Activated T-cell treated with anti-CD3 and anti-CD28 coated beads, Interleukin-2, amount 50 U/mL, for 24 hours (primary cell): ENCODE measurements around the gene MAN2C1.

ENCODE experiments used
- DNase-seq: peaks from one replicate; pipeline ENCODE4 v3.0.0-alpha.2; 2020
- H3K27ac Mint-ChIP-seq: 2 replicates; pipeline ENCODE4 v1.8.0; 2020; ENCODE audit warnings: mild to moderate bottlenecking, mixed read lengths
- H3K27me3 Mint-ChIP-seq: 2 replicates; pipeline ENCODE4 v1.8.0; 2020; ENCODE audit warnings: mixed read lengths
- H3K36me3 Mint-ChIP-seq: 2 replicates; pipeline ENCODE4 v1.8.0; 2020; ENCODE audit warnings: low read depth, mixed read lengths
- H3K4me1 Mint-ChIP-seq: 2 replicates; pipeline ENCODE4 v1.8.0; 2020; ENCODE audit warnings: low read depth, mixed read lengths
- H3K4me3 Mint-ChIP-seq: 2 replicates; pipeline ENCODE4 v1.8.0; 2020; ENCODE audit warnings: mild to moderate bottlenecking, moderate library complexity, mixed read lengths
- H3K9me3 Mint-ChIP-seq: 2 replicates; pipeline ENCODE4 v1.8.0; 2020; ENCODE audit warnings: mixed read lengths

The MAN2C1 gene

GRCh38 chr15:75367006-75367405 is 1.4 kb downstream of the MAN2C1 start:
- no peaks in the 10 kb centered on the region for H3K9me3 Mint-ChIP-seq
- peak overlapping the region; percentile 86 for H3K4me3 Mint-ChIP-seq
- no peaks in the 10 kb centered on the region for H3K27me3 Mint-ChIP-seq
- H3K36me3 Mint-ChIP-seq: peaks cover 91% of the 10 kb centered on the region
- H3K4me1 Mint-ChIP-seq: peaks cover 26% of the 10 kb centered on the region
- DNase-seq: no peak
- H3K27ac Mint-ChIP-seq: peak overlapping the region; percentile 97

- Mint-ChIP-seq H3K9me3 (no peaks in the 10 kb centered on the region), H3K4me3 (no peak overlapping the region), H3K27ac (no peak overlapping the region), H3K4me1 (peaks cover 25% of the 10 kb centered on the region), H3K27me3 (no peaks in the 10 kb centered on the region), H3K36me3 (peaks cover 91% of the 10 kb centered on the region)
- no peak for DNase-seq
Measured at GRCh38 chr15:75366163-75366562, 2.2 kb downstream of the MAN2C1 start.

DNA sequence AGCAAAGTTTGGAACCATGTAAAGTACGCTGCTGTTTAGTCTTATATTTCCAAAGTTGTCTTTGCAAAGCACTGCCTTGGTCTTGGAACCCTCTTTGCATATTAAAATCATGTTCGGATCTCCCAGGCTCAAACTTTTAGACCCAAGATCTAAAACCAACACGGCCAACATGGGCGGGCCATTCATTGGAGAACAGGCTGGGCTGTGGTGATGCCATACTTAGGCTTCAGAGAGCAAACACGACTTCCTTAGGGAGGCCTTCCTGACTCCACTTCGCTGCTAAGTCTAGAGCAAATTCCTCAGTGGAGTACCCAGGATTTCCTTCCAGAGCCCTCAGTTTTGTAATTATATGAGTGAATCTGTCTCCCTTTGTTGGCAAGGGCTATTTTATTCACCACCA is 3.5 kb downstream of the MAN2C1 start:
- Mint-ChIP-seq H3K27me3 (no peaks in the 10 kb centered on the region), H3K9me3 (no peaks in the 10 kb centered on the region), H3K36me3 (peaks cover 92% of the 10 kb centered on the region), H3K4me1 (peaks cover 22% of the 10 kb centered on the region), H3K27ac (no peak overlapping the region), H3K4me3 (no peak overlapping the region)
- no peak for DNase-seq

DNA sequence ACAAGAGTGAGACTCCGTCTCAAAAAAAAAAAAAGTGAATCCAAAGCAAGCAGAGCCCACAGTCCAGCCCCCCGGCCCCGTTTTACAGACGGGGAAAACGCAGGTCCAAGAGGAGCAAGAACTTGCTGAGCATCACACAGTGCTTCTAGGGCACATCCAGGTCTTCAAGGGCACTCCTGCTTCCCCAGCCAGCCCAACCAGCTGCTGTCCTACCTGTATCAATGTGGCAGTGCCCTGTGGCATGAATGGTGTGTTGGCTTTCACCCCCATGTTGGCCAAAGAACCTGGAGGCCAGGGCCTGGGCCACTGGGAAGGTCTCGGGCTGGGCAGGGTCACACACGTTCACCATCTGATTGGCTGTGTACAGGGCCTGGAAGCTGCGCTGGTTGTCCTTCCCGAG is 4.6 kb downstream of the MAN2C1 start:
- Mint-ChIP-seq H3K9me3 (no peaks in the 10 kb centered on the region), H3K4me1 (peaks cover 11% of the 10 kb centered on the region), H3K27me3 (no peaks in the 10 kb centered on the region), H3K4me3 (no peak overlapping the region), H3K27ac (no peak overlapping the region), H3K36me3 (peaks cover 90% of the 10 kb centered on the region)
- no peak for DNase-seq

GRCh38 chr15:75362642-75363249 is 5.7 kb downstream of the MAN2C1 start:
- H3K27me3 Mint-ChIP-seq: no peaks in the 10 kb centered on the region
- no peaks in the 10 kb centered on the region for H3K9me3 Mint-ChIP-seq
- H3K36me3 Mint-ChIP-seq: peaks cover 94% of the 10 kb centered on the region
- peak overlapping the region; percentile 35 for H3K27ac Mint-ChIP-seq
- no peak overlapping the region for H3K4me3 Mint-ChIP-seq
- peaks cover 10% of the 10 kb centered on the region for H3K4me1 Mint-ChIP-seq
- DNase-seq: no peak

DNA sequence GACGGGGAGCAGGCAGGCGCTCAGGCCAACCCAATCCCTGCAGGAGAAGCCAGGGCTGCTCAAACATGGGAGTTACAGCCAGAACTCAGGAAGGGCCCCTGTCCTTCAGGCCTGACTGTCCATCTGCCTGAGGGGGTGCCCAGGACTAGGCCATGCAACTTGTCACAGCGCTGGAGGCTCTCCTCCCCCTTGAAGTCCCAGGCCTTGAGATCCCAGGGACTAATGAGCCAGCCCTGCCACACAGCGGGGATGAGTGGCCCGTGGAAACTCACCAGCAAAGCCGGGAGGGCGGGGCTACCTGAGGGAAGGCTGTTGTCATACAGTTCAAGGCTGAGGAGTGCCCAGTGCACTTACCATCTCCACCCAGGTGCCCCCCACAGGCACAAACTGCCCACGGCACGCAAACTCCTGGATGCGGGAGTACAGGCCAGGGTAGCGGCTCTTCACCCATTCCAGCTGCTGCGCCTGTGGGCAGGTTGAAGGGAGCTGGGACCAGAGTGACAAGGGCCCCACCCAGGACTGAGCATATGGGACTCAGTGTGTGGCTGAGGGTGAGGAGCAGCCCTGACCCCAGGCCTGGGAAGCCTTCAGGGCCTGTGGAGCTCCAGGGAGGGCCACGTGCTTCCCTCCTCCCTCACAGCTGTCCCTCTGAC is 6.3 kb downstream of the MAN2C1 start:
- DNase-seq: peak; percentile 22
- Mint-ChIP-seq H3K36me3 (peaks cover 95% of the 10 kb centered on the region), H3K27ac (no peak overlapping the region), H3K4me3 (no peak overlapping the region), H3K27me3 (no peaks in the 10 kb centered on the region), H3K4me1 (peaks cover 5% of the 10 kb centered on the region), H3K9me3 (no peaks in the 10 kb centered on the region)

- no peaks in the 10 kb centered on the region for H3K27me3 Mint-ChIP-seq
- no peak overlapping the region for H3K4me3 Mint-ChIP-seq
- no peaks in the 10 kb centered on the region for H3K9me3 Mint-ChIP-seq
- peaks cover 95% of the 10 kb centered on the region for H3K36me3 Mint-ChIP-seq
- H3K27ac Mint-ChIP-seq: peak overlapping the region; percentile 50
- DNase-seq: no peak
- no peaks in the 10 kb centered on the region for H3K4me1 Mint-ChIP-seq
Measured at GRCh38 chr15:75361361-75361988, 6.9 kb downstream of the MAN2C1 start.

DNA sequence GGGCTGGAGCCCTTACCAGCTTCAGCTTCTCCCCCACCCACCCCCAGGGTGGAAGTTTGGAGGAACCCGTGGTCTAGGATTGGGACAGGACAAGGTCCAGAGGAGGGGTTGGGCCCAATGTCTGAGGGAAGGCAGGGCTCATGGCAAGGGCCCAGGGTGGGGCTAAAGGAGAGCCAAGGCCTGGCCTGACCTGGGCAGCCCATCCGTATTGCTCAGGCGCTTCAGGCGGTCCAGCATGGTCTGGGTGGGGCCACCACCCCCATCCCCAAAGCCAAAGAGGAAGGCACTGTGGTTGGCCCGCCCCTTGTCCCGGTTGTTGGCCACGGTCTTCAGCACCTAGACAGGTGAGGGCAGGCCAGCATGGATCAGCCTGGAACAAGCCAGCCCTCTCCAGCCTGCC is 7.6 kb downstream of the MAN2C1 start:
- peak overlapping the region; percentile 2 for H3K27ac Mint-ChIP-seq
- no peak overlapping the region for H3K4me3 Mint-ChIP-seq
- H3K4me1 Mint-ChIP-seq: no peaks in the 10 kb centered on the region
- H3K36me3 Mint-ChIP-seq: peaks cover 96% of the 10 kb centered on the region
- H3K9me3 Mint-ChIP-seq: no peaks in the 10 kb centered on the region
- DNase-seq: no peak
- H3K27me3 Mint-ChIP-seq: no peaks in the 10 kb centered on the region

DNA sequence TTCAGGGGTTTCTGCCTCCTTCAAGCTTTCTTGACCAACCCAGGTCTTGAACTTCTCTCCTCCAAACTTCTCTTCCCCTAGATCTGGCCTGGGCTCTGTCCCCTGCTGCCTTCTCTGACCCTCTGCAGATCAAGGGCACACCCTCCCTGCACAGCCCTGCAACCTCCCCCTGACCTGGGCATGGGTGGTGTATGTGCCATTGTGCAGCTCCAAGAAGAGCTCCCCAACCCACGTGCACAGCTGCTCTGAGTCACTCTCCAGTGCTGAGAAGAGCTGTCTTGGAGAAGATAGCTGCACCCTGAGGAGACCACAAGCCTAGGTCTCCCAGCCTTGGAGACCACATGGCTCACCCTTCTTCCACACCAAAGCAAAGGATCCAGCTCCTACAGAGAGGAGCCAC is 8.0 kb downstream of the MAN2C1 start:
- peaks cover 94% of the 10 kb centered on the region for H3K36me3 Mint-ChIP-seq

GRCh38 chr15:75359537-75360250 is 8.7 kb downstream of the MAN2C1 start:
- H3K27ac Mint-ChIP-seq: peak overlapping the region; percentile 26
- H3K4me1 Mint-ChIP-seq: no peaks in the 10 kb centered on the region
- no peak overlapping the region for H3K4me3 Mint-ChIP-seq
- no peaks in the 10 kb centered on the region for H3K27me3 Mint-ChIP-seq
- no peaks in the 10 kb centered on the region for H3K9me3 Mint-ChIP-seq
- H3K36me3 Mint-ChIP-seq: peaks cover 93% of the 10 kb centered on the region
- DNase-seq: no peak

More for the DNA sequence above, 8.0 kb downstream of the MAN2C1 start:
- Mint-ChIP-seq H3K4me3 (no peak overlapping the region), H3K4me1 (no peaks in the 10 kb centered on the region), H3K27ac (peak overlapping the region; percentile 2), H3K9me3 (no peaks in the 10 kb centered on the region), H3K27me3 (no peaks in the 10 kb centered on the region)
- DNase-seq: no peak

DNA sequence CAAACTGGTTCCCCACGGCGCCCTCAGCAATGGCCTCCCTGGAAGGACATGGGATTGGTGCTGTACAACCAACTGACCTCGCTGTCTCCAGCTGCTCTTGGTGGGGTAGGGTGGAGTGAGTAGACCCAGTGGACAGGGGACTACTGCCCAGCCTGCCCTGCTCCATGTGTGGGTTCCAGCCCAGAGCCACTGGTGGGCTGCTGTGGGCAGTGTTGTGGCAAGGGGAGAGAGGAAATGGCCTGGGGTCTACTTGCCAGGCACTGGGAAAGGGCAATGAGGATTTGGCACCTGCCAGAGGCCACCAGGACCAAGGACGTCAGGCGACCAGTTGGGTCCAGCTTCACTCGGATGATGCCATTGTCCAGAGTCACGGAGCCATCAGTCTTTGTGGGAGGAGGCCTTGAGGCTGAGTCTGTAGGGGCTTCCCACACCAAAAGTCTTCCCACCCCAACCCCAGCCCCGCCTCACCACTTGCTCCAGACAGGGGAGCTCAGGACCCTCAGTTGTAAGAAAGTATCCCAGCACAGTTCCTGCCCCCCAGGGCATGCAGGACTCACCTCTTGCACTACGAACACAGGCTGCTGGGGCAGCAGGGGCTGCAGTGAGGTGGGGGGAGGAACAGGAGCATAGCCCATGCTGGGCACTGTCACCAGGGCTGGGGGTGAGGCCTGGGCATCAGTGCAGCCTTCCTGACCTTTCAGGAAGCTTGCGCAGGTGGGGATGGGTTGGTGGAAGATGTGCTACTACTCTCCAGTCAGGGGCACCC is 9.5 kb downstream of the MAN2C1 start:
- Mint-ChIP-seq H3K9me3 (no peaks in the 10 kb centered on the region), H3K27me3 (no peaks in the 10 kb centered on the region), H3K4me3 (no peak overlapping the region), H3K36me3 (peaks cover 88% of the 10 kb centered on the region), H3K27ac (no peak overlapping the region), H3K4me1 (no peaks in the 10 kb centered on the region)
- DNase-seq: no peak

DNA sequence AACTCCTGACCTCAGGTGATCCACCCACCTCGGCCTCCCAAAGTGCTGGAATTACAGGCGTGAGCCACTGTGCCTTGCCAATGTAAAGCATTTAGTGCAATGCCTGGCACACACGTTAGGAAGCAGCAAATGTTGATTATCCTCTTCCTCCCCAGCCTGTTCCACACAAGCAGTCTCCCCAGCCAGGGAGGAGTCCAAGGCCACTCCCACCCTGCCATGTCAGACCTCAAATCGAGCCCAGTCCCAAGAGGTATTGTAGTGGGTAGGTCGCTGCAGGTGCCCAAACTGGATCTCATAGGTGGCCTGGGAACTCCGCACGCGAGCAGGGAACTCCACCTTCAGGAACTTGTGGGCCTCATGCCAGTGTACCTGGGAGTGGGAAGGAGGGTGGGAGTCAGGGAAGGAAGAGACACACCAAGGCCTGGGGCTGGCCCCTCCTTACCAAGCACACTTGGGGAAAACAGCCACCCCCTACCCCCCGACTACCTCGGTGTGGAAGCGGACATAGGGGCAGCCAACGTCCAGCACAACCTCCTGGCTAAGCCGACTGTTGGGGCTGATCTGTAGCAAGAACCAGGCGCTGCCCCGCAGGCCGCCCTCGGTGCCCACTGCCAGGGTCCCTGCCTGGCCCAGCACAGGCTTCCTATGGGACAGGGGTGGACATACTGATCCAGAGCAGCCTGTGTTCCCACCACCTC is 10.3 kb downstream of the MAN2C1 start:
- peak overlapping the region; percentile 37 for H3K27ac Mint-ChIP-seq
- H3K27me3 Mint-ChIP-seq: no peaks in the 10 kb centered on the region
- H3K36me3 Mint-ChIP-seq: peaks cover 83% of the 10 kb centered on the region
- H3K4me3 Mint-ChIP-seq: no peak overlapping the region
- H3K4me1 Mint-ChIP-seq: no peaks in the 10 kb centered on the region
- no peaks in the 10 kb centered on the region for H3K9me3 Mint-ChIP-seq
- no peak for DNase-seq

- no peak for DNase-seq
- Mint-ChIP-seq H3K27ac (no peak overlapping the region), H3K4me3 (no peak overlapping the region), H3K9me3 (no peaks in the 10 kb centered on the region), H3K36me3 (peaks cover 71% of the 10 kb centered on the region), H3K27me3 (no peaks in the 10 kb centered on the region), H3K4me1 (no peaks in the 10 kb centered on the region)
Measured at GRCh38 chr15:75356517-75356916, 11.9 kb downstream of the MAN2C1 start.

- no peak for DNase-seq
- H3K27ac Mint-ChIP-seq: no peak overlapping the region
- H3K36me3 Mint-ChIP-seq: peaks cover 66% of the 10 kb centered on the region
- no peaks in the 10 kb centered on the region for H3K9me3 Mint-ChIP-seq
- no peak overlapping the region for H3K4me3 Mint-ChIP-seq
- H3K4me1 Mint-ChIP-seq: no peaks in the 10 kb centered on the region
- H3K27me3 Mint-ChIP-seq: no peaks in the 10 kb centered on the region
Measured at GRCh38 chr15:75356006-75356405, 12.4 kb downstream of the MAN2C1 start.
